Esophagus muscularis mucosa (tissue), 4 donors: Measurements from ENCODE around the gene TNFSF18. TPM values are rescaled to one million over a fixed set of nuclear protein-coding genes. Genes with fewer than 3 reads are reported as not detected.

Experiments used
- DNase-seq: peaks from one replicate; pipeline ENCODE4 v3.0.0-alpha.2; 2017; ENCODE audit errors: extremely low spot score
- H3K27ac ChIP-seq, 4 donors: fragments of 200-600 bp; sonication (generic); replicated peaks in 1 of 4; 1 replicate in 3 of 4; 2 replicates in 1 of 4; pipeline ENCODE4 v1.5.1; 2016 to 2019; ENCODE audit warnings: mild to moderate bottlenecking in 1 of 4
- H3K27me3 ChIP-seq, 4 donors: fragments of 200-600 bp; sonication (generic); one replicate each; pipeline versions ENCODE4 v1.5.1 to v1.6.0; 2016 to 2019
- H3K36me3 ChIP-seq, 4 donors: fragments of 200-600 bp; sonication (generic); one replicate each; pipeline ENCODE4 v1.5.1; 2016 to 2019
- H3K4me1 ChIP-seq, 4 donors: fragments of 200-600 bp; sonication (generic); one replicate each; pipeline ENCODE4 v1.5.1; 2016 to 2019
- H3K4me3 ChIP-seq, 4 donors: fragments of 200-600 bp; sonication (generic); 1 replicate in 2 of 4; 2 replicates in 2 of 4; pipeline ENCODE4 v1.5.1; 2016 to 2019; ENCODE audit warnings: mild to moderate bottlenecking in 4 of 4, moderate library complexity in 1 of 4
- H3K9me3 ChIP-seq, 4 donors: fragments of 200-600 bp; sonication (generic); 1 replicate in 3 of 4; 2 replicates in 1 of 4; pipeline ENCODE4 v1.5.1; 2016 to 2019
- CTCF ChIP-seq, 3 experiments: fragments of 200-600 bp in 2 of 3; fragments of 450-650 bp in 1 of 3; sonication (generic) in 2 of 3; IDR thresholded peaks; one replicate each; pipeline ENCODE4 v1.5.1; 2017 to 2019; ENCODE audit warnings: antibody characterized with exemption in 3 of 3, mild to moderate bottlenecking in 2 of 3, moderate library complexity in 1 of 3
- EP300 ChIP-seq: sonication (generic); formaldehyde crosslinking; IDR thresholded peaks from one replicate; pipeline ENCODE4 v1.6.1; 2017; ENCODE audit warnings: antibody characterized with exemption
- POLR2A ChIP-seq: fragments of 450-650 bp; IDR thresholded peaks from one replicate; pipeline ENCODE4 v1.6.1; 2017; ENCODE audit warnings: antibody characterized with exemption, moderate library complexity, mild to moderate bottlenecking, low read depth
- POLR2AphosphoS5 ChIP-seq, 2 donors: sonication (generic); formaldehyde crosslinking; IDR thresholded peaks; one replicate each; pipeline ENCODE4 v1.6.1; 2017; ENCODE audit warnings: antibody characterized with exemption in 2 of 2
- WGBS: methylation state at CpG from one replicate; pipeline ENCODE4 v1.1.5; 2018; 5-methylcytosine and 5-hydroxymethylcytosine counted together
- intact Hi-C: fragments of 100-400 bp; cut with DNase I; formaldehyde crosslinking; loops from one replicate; pipeline ENCODE4 v1.15.1; 2023
- total RNA-seq, 4 donors: library from RNA; depleted of rRNA; stranded (reverse); fragments of >200 nt; gene quantifications; one replicate each; pipeline versions ENCODE4 v1.1.0 to v1.2.1, GENCODE V29; 2016

The TNFSF18 gene
- total RNA-seq, 4 donors from 2014 or later = 0.17 to 0.42 TPM; not detected in 2

DNA sequence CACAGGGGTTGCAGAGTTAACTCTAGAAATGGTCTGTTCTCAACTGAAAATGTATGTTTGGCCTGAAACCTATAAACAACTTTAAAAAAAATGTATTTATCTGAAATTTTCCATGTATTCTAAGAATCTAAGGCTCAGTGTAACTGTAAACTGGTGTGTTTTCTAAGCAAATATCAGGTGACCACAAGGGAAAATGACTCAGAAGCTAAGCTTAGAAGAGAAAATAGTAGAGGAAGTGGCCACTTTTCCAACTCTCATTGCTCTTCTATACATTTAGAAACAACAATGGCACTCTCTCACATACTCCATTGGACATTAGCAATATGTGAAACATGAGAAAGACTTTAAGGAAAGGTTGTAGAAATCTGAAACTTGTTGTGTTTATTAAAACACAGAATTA, 7.5 kb downstream of the TNFSF18 start:
- Histone ChIP-seq H3K36me3 (no peaks in the 10 kb centered on the region), H3K9me3 (no peaks in the 10 kb centered on the region), H3K27me3 (no peaks in the 10 kb centered on the region), H3K4me3 (no peak overlapping the region), H3K4me1 (no peaks in the 10 kb centered on the region), H3K27ac (no peak overlapping the region)
- intact Hi-C loops = no loop called here
- no peak for DNase-seq
- no peak for TF ChIP-seq POLR2A

DNA sequence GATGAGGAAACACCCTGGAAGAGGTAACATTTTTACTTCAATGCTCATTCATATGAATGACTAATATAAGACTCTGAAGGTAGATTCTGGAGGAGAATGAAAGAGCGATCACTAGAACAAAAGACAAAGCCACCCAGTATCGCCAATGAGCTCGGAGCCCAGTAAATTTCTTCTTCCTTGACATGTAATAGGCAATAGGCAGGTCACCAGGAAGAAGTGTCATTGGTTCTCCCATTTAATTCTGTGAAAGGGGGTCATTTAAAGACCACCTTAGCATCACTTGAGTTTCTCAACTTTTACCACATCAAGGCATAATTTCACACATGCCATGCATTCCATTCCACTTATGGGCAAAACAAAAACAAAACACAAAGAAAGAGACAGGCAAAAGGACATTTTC, 7.9 kb downstream of the TNFSF18 start:
- Histone ChIP-seq H3K36me3 (no peaks in the 10 kb centered on the region), H3K9me3 (no peaks in the 10 kb centered on the region), H3K4me3 (no peak overlapping the region), H3K27me3 (no peaks in the 10 kb centered on the region), H3K4me1 (no peaks in the 10 kb centered on the region), H3K27ac (no peak overlapping the region)
- TF ChIP-seq POLR2A = no peak
- no peak for TF ChIP-seq POLR2AphosphoS5 (IDR thresholded peaks at IDR 0.05)
- TF ChIP-seq CTCF (IDR thresholded peaks at IDR 0.05) = no peak
- TF ChIP-seq EP300 = no peak
- intact Hi-C loops = no loop called here
- DNase-seq = no peak
- 96% methylated on average over 3 of the region's 3 CpGs for WGBS

GRCh38 chr1:173039626-173040025, 11.1 kb downstream of the TNFSF18 start:
- Histone ChIP-seq H3K9me3 (no peaks in the 10 kb centered on the region), H3K4me3 (no peak overlapping the region), H3K4me1 (no peaks in the 10 kb centered on the region), H3K27me3 (no peaks in the 10 kb centered on the region), H3K36me3 (no peaks in the 10 kb centered on the region), H3K27ac (no peak overlapping the region)
- intact Hi-C loops = no loop called here
- DNase-seq = no peak
- no peak for TF ChIP-seq POLR2AphosphoS5 (IDR thresholded peaks at IDR 0.05)
- TF ChIP-seq EP300 = no peak
- no peak for TF ChIP-seq POLR2A
- TF ChIP-seq CTCF (IDR thresholded peaks at IDR 0.05) = no peak

- Histone ChIP-seq H3K4me3 (no peak overlapping the region), H3K27me3 (no peaks in the 10 kb centered on the region), H3K9me3 (no peaks in the 10 kb centered on the region), H3K36me3 (no peaks in the 10 kb centered on the region), H3K4me1 (no peaks in the 10 kb centered on the region), H3K27ac (no peak overlapping the region)
- TF ChIP-seq CTCF (IDR thresholded peaks at IDR 0.05) = no peak
- TF ChIP-seq POLR2A = no peak
- no peak for TF ChIP-seq POLR2AphosphoS5 (IDR thresholded peaks at IDR 0.05)
- no peak for TF ChIP-seq EP300
- DNase-seq = no peak
- intact Hi-C loops = no loop called here
- 78% methylated on average over 2 of the region's 2 CpGs for WGBS
Observed at GRCh38 chr1:173038875-173039554, 11.7 kb downstream of the TNFSF18 start.

- H3K9me3 ChIP-seq = no peaks in the 10 kb centered on the region
- H3K36me3 ChIP-seq = no peaks in the 10 kb centered on the region
- no peak overlapping the region for H3K4me3 ChIP-seq
- DNase-seq = no peak
- no peak overlapping the region for H3K27ac ChIP-seq
- no peaks in the 10 kb centered on the region for H3K27me3 ChIP-seq
- H3K4me1 ChIP-seq = no peaks in the 10 kb centered on the region
- 100% methylated on average over 1 of the region's 1 CpG for WGBS
- no peak for TF ChIP-seq EP300
- no peak for TF ChIP-seq POLR2AphosphoS5 (IDR thresholded peaks at IDR 0.05)
- TF ChIP-seq CTCF (IDR thresholded peaks at IDR 0.05) = no peak
- TF ChIP-seq POLR2A = no peak
- intact Hi-C loops = no loop called here
Observed at GRCh38 chr1:173024543-173024942, 26.2 kb downstream of the TNFSF18 start.
